NCI-H748 treated with DMSO at 0.1 percent for 48 hours (cell line): Measurements from ENCODE around the gene NPIPB13.
"Not testable (repeated sequence)": the region's sequence is repeated elsewhere in the genome, so short reads cannot be mapped to it uniquely, and the experiment has no call there.

Experiments used
- DNase-seq: peaks from one replicate; lab custom pipeline; 2025; lab: John Stamatoyannopoulos, UW

Gene NPIPB13

GRCh38 chr16:30248379-30248778, at the start of gene NPIPB13:
Gene NPIPB13, minus strand, starts transcription at chr16:30248479. Its CDS starts 2,906 bp downstream, at chr16:30245573.
- DNase-seq = not testable (repeated sequence)

GRCh38 chr16:30282357-30282756, 34.1 kb upstream of the NPIPB13 start:
- not testable (repeated sequence) for DNase-seq

GRCh38 chr16:30278523-30278922, 30.2 kb upstream of the NPIPB13 start:
- DNase-seq = not testable (repeated sequence)

- not testable (repeated sequence) for DNase-seq
These were observed 31.2 kb downstream of the NPIPB13 start for GRCh38 chr16:30217082-30217481.

GRCh38 chr16:30211414-30211813, 36.9 kb downstream of the NPIPB13 start:
- DNase-seq = not testable (repeated sequence)

- DNase-seq = not testable (repeated sequence)
These were observed 39.2 kb downstream of the NPIPB13 start for GRCh38 chr16:30209032-30209431.

- DNase-seq = not testable (repeated sequence)
These were observed 41.1 kb downstream of the NPIPB13 start for GRCh38 chr16:30207063-30207704.

GRCh38 chr16:30206252-30206651, 42.0 kb downstream of the NPIPB13 start:
- DNase-seq = not testable (repeated sequence)

- not testable (repeated sequence) for DNase-seq
These were observed 42.6 kb downstream of the NPIPB13 start for GRCh38 chr16:30205541-30206236.

GRCh38 chr16:30199608-30200343, 48.5 kb downstream of the NPIPB13 start:
- DNase-seq = not testable (repeated sequence)

GRCh38 chr16:30199049-30199448, 49.2 kb downstream of the NPIPB13 start, which contains the start of gene SULT1A3:
Gene SULT1A3, plus strand, starts transcription at chr16:30199255. Its CDS starts 1,474 bp downstream, at chr16:30200729.
- not testable (repeated sequence) for DNase-seq
